ENCODE measurements around the gene FSTL4. TPM values are rescaled to one million over a fixed set of nuclear protein-coding genes. Genes with fewer than 3 reads are reported as not detected.

Gene FSTL4
- total RNA-seq, 6 donors from 2014 or later: 0.49 to 4.6 (median 1.1) TPM

GRCh38 chr5:133635051-133635450, 22.7 kb upstream of the FSTL4 start:
- no peak for TF ChIP-seq CTCF (IDR thresholded peaks at IDR 0.05)
- TF ChIP-seq POLR2A (IDR thresholded peaks at IDR 0.05): no peak
- no peak for TF ChIP-seq EP300 (IDR thresholded peaks at IDR 0.05)
- no peak for TF ChIP-seq POLR2AphosphoS5 (IDR thresholded peaks at IDR 0.05)
- Histone ChIP-seq H3K36me3 (no peaks in the 10 kb centered on the region), H3K4me1 (no peaks in the 10 kb centered on the region), H3K27ac (no peak overlapping the region), H3K27me3 (no peaks in the 10 kb centered on the region), H3K9me3 (no peaks in the 10 kb centered on the region), H3K4me3 (no peak overlapping the region)
- no peak for DNase-seq
- no peak for ATAC-seq (ENCODE audit: low FRiP score in 2 of 2)
- 33 to 35% methylated on average over 1 of the region's 1 CpG for WGBS, 2 donors

GRCh38 chr5:133627180-133627579, 14.8 kb upstream of the FSTL4 start:
- DNase-seq (no peak), ATAC-seq (ENCODE audit: low FRiP score in 2 of 2) (no peak)
- H3K4me1 ChIP-seq: no peaks in the 10 kb centered on the region
- no peak overlapping the region for H3K27ac ChIP-seq
- no peak overlapping the region for H3K4me3 ChIP-seq
- no peaks in the 10 kb centered on the region for H3K9me3 ChIP-seq
- 31 to 40% methylated on average over 1 of the region's 1 CpG for WGBS, 2 donors
- H3K27me3 ChIP-seq: no peaks in the 10 kb centered on the region
- no peaks in the 10 kb centered on the region for H3K36me3 ChIP-seq
- TF ChIP-seq CTCF (IDR thresholded peaks at IDR 0.05): no peak
- no peak for TF ChIP-seq POLR2AphosphoS5 (IDR thresholded peaks at IDR 0.05)
- TF ChIP-seq POLR2A (IDR thresholded peaks at IDR 0.05): no peak
- TF ChIP-seq EP300 (IDR thresholded peaks at IDR 0.05): no peak

- Histone ChIP-seq H3K27me3 (no peaks in the 10 kb centered on the region), H3K36me3 (no peaks in the 10 kb centered on the region), H3K9me3 (no peaks in the 10 kb centered on the region), H3K4me1 (no peaks in the 10 kb centered on the region), H3K27ac (no peak overlapping the region), H3K4me3 (no peak overlapping the region)
- no peak for DNase-seq
- TF ChIP-seq POLR2A (IDR thresholded peaks at IDR 0.05) (no peak), CTCF (IDR thresholded peaks at IDR 0.05) (no peak), POLR2AphosphoS5 (IDR thresholded peaks at IDR 0.05) (no peak), EP300 (IDR thresholded peaks at IDR 0.05) (no peak)
- no peak for ATAC-seq (ENCODE audit: low FRiP score in 2 of 2)
- 58 to 67% methylated on average over 3 of the region's 3 CpGs for WGBS, 2 donors
Measured at GRCh38 chr5:133624316-133624715, 12.0 kb upstream of the FSTL4 start.

GRCh38 chr5:133618141-133618540, 5.8 kb upstream of the FSTL4 start:
- Histone ChIP-seq H3K4me1 (no peaks in the 10 kb centered on the region), H3K27me3 (peaks cover 0 to 4% (median 0%) of the 10 kb centered on the region in 4 donors), H3K9me3 (no peaks in the 10 kb centered on the region), H3K27ac (no peak overlapping the region), H3K36me3 (no peaks in the 10 kb centered on the region), H3K4me3 (no peak overlapping the region)
- TF ChIP-seq POLR2AphosphoS5 (IDR thresholded peaks at IDR 0.05) (no peak), POLR2A (IDR thresholded peaks at IDR 0.05) (no peak), CTCF (IDR thresholded peaks at IDR 0.05) (no peak), EP300 (IDR thresholded peaks at IDR 0.05) (no peak)
- no peak for ATAC-seq (ENCODE audit: low FRiP score in 2 of 2)
- DNase-seq: no peak
- 72 to 79% methylated on average over 1 of the region's 1 CpG for WGBS, 2 donors

GRCh38 chr5:133613743-133614142, 1.4 kb upstream of the FSTL4 start:
- no peaks in the 10 kb centered on the region for H3K36me3 ChIP-seq
- no peak overlapping the region for H3K27ac ChIP-seq
- no peak for ATAC-seq (ENCODE audit: low FRiP score in 2 of 2)
- TF ChIP-seq POLR2AphosphoS5 (IDR thresholded peaks at IDR 0.05) (no peak), EP300 (IDR thresholded peaks at IDR 0.05) (no peak), CTCF (IDR thresholded peaks at IDR 0.05) (no peak), POLR2A (IDR thresholded peaks at IDR 0.05) (no peak)
- no peaks in the 10 kb centered on the region for H3K9me3 ChIP-seq
- WGBS, 2 donors: 75 to 78% methylated on average over 2 of the region's 2 CpGs
- peaks cover 16 to 24% (median 20%) of the 10 kb centered on the region in 4 donors for H3K4me1 ChIP-seq
- peaks cover 0 to 24% (median 12%) of the 10 kb centered on the region in 4 donors for H3K27me3 ChIP-seq
- DNase-seq: no peak
- no peak overlapping the region for H3K4me3 ChIP-seq

All from upper lobe of left lung (tissue), 6 donors.